KG1 (cell line): ENCODE data around the gene CST9L.
"Not testable (repeated sequence)": the region's sequence is repeated elsewhere in the genome, so short reads cannot be mapped to it uniquely, and the experiment has no call there.

Experiments
- DNase-seq: peaks from one replicate; lab custom pipeline; 2025; lab: John Stamatoyannopoulos, UW

Gene CST9L

DNA sequence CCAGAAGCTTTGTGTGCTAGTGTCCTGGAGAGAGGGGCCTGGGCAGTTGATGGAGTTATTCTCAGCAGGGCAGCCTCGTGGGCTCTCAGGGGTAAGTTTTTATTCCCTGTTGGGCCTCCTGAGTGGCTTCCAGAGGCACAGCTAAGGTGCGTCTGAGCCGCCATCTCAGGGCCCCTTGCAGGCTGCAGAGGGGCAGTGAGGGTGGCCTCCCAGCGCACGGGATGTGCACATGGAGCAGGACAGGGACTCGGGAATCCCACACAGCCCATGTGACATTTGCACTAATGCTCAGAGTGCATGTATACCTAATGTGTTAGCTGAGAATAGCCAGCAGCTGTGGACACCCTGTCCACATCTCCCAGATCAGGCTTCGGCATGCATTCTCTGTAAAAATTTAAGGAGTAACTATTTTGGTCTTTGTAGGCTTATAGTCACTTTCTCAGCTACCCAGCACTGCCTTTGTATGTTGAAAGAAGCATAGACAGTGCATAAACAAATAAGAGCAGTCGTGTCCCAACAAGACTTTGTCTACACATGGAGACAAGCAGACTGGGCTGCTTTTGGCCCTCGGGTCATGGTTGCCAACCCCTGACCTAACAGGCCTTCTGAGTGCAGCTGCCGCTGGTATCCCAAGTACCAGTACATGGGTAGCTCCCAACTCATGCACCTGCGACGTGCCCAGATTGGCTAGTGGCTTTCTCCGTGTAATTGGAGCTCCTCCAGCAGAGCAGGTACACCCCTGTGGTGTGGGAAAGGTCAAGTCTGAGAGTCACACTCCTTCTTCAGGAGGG lies 18.6 kb upstream of the CST9L start:
- no peak for DNase-seq

GRCh38 chr20:23585808-23586734 lies 17.8 kb upstream of the CST9L start:
- no peak for DNase-seq

DNA sequence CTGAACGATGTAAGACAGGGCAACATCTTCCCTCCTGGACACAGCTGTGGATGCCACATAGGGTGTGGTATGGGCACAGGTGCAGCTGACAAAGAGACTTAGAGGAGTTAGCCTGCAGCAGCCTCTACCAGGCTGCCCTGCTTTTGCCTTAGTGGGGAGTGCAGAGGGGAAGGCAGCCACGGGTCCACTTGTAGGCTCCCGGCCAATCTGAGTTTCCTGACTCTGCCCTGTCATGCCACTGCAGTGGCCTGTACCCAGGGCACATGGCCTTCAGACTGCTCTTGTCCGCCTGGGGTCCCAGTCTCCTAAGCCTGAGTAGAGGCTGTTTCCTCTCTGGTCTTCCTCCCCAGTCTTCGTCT lies 17.1 kb upstream of the CST9L start:
- no peak for DNase-seq

DNA sequence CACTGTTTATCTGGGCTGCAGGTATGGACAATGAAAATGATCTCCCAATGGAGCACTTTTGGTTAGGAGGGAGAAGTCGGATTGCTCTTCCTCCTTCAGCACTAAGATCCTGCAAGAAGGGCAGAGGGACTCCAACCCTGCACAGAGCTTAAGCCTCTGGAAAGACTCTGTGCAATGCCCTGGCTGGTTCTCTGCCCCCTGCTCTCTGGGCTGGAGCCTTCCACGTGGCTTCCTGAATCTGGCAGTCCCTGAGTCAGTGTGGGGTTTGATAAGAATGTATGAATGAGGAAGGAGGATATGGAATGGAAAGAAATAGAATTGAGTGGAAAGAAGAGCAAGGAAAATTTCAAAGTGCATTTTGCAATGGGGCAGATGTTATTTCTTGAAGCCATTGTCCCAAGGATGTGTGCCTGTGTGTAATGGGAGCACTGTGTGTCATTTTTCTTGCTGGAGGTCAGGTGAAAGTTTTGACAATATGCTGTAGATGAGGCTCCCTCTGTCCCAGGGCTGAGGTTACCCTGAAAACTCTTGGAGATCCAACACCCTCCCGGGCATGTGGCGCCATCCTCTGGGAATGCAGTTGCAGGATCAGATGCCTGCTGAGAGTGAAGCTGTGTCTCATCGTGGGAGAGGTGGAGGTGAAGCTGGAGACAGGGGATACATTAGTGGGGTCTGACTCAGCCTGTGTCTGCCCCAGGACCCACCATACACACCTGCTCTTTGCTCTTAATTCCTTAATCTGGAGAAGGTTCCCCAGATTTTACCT lies 16.3 kb upstream of the CST9L start:
- no peak for DNase-seq

- DNase-seq, result no peak
Observed at GRCh38 chr20:23583526-23583925, 15.2 kb upstream of the CST9L start.

DNA sequence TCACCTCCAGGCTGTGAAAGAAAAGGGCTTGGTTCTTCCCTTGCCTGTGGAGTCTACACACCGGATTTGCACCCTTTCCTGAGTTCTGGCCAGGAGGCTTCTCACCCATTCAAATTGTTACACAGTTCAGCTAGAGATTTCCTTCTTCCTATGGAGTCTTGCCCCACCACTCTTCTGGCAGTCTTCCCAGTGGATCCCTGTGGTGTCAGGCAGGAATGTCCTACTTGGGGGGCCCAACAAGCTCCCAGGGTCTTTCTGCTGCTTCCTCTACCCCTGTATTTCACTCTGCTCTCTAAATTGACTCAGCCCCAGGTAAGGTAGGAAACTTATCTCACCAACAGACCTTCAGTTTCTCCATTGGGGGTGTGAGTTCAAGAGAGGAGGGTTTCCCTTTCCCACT lies 14.0 kb upstream of the CST9L start:
- DNase-seq, result no peak

DNA sequence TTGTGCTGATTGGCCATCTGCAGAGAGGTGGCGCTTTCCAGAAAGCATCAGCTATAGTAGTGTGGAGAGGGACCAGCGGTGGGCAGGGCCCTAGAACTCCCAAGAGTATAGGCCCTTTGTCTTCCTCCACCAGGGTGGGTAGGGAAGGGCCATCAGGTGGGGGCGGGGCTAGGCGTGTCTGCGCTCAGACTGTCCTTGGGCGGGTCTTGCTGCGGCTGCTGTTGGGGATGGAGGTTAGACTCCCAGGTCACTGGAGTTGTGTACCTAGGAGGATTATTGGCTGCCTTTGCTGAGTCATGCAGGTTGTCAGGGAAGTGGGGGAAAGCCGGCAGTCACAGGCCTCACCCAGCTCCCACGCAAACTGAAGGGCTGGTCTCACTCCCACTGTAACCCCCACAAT lies 13.5 kb upstream of the CST9L start:
- DNase-seq, result not testable (repeated sequence)

DNA sequence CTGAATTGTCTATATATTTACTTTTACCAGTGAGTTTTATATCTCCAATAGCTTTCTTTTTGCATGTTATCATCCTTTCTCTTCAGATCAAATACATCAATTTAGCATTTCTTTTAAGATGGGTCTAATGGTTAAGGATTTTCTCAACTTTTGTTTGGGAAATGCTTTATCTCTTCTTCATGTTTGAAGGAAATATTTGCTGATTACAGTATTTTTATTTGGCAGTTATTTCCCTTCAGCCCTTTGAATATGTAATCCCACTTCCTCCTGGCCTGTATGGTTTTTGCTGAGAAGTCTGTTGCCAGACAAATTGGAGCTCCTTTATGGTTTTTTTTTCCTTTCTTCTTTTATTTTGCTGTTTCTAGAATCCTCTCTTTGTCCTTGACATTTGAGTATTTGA lies 6.7 kb upstream of the CST9L start:
- DNase-seq, result no peak

GRCh38 chr20:23570178-23570760 lies 2.0 kb upstream of the CST9L start:
- no peak for DNase-seq

GRCh38 chr20:23569570-23569969 lies 1.3 kb upstream of the CST9L start:
- no peak for DNase-seq

- DNase-seq, result no peak
Observed at GRCh38 chr20:23568971-23569330, 667 bp upstream of the CST9L start.

- no peak for DNase-seq
Observed at GRCh38 chr20:23566199-23566932, 1.9 kb downstream of the CST9L start.

GRCh38 chr20:23565503-23566045 lies 2.7 kb downstream of the CST9L start:
- DNase-seq, result no peak

- no peak for DNase-seq
Observed at GRCh38 chr20:23564927-23565326, 3.4 kb downstream of the CST9L start.

DNA sequence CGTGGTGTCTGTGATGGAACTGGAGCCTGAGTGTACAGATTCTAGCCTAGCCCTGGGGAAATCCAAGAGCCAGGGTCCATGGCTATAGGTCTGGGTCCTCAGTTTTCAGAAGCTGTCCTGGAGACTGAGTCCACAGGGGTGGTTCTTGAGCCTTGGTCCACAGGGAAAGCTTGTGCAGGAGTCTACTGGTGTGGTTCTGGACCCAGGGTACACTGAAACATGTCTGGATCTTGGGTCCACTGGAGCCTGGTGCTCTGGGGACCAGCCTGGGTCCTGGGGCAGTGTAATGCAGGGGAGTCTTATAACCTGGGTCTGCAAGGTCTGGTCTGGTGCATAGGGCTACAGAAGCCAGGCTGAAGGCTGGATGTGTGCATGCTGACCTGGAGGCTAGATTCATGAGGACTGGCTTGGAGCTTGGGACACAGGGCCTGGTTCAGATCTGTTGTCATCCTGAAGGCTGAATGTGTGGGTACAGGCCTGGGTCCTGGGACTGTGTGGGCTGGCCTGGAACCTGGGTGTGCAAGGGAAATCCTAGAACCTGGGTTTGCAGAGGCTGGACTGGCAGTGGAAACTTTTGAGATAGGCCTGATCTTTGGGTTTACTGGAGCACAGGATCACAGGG lies 5.5 kb downstream of the CST9L start:
- no peak for DNase-seq

DNA sequence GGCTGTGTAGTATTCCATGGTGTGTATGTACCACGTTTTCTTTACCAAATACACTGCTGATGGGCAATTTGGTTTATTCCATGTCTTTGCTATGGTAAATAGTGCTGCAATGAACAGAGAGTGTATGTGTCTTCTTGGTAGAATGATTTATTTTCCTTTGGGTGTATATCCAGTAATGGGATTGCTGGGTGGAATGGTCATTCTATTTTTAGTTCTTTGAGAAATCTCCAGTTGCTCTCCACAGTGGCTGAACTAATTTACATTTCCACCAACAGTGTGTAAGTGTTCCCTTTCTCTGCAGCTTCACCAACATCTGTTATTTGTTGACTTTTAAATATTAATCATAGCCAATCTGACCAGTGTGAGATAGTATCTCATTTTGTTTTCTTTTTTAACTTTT lies 13.9 kb downstream of the CST9L start:
- DNase-seq, result no peak

- no peak for DNase-seq
Observed at GRCh38 chr20:23551786-23552185, 16.5 kb downstream of the CST9L start.

DNA sequence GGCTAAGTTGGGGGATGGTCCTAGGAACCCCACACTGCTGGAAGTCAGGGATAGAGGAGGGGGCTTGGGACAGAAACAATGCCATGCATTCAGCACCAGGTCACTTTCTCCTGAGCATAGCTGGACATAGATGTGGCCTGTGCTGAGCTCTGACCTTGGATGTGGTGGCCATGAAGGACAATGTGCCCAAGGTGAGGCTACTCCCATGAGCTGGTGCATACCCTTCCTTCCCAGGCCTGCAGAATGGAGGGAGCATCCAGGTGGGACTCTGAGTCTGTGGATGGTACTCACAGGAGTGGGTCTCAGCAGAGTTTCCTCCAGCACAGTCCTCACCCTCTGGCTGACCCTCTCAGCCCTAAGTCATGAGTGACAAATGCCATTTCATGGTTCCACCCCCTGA lies 16.9 kb downstream of the CST9L start:
- DNase-seq, result no peak

- no peak for DNase-seq
Observed at GRCh38 chr20:23550227-23550626, 18.1 kb downstream of the CST9L start.

GRCh38 chr20:23548408-23548807 lies 19.9 kb downstream of the CST9L start:
- no peak for DNase-seq

DNA sequence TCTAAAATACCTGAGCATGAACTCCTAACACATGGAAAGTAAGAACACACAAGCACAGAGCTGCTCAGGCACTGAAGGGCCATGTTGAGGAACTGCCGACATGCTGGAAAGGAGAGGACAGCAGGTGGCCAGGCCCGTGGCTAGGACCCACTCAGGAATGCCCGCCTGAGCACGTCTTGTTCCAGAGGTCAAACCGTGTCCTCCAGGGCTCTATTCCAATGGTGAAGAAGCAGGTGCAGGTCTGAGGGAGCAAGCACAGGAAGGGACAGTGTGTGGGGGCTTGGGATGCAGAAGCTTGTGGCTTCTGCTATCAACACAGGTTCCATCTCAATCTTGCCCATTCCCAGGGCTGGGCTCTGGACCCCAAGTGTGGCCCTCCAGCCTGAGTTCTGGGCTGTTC lies 20.7 kb downstream of the CST9L start:
- DNase-seq, result no peak
